GM12872 (cell line): ENCODE measurements around the gene ASCL2.

Experiments
- TF ChIP-seq, protein P1 (sequence below): IDR thresholded peaks from 3 replicates; pipeline ENCODE4 v1.5.1; 2011; ENCODE audit warnings: low read depth, mild to moderate bottlenecking, low read length, moderate library complexity; ENCODE audit not compliant: insufficient read depth

The ASCL2 gene

DNA sequence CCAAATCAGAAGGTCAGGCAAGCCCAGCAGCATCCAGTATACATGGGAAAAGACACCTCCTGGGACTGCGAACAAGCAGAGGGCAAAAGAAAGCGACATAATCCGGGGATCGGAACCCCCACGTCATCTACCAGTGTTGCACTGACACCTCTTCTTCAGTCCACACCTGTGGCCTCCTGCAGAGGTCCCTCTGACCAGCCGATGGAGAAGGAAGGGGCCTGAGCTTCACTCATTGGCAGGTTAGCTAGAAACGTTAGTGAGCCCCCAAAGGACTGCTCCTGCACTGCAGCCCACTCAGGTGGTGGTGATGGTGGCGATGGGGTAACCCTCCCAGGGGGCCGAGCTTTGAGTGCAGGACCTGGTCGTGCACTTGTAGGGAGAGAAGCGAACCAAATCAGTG, 22.1 kb downstream of the ASCL2 start:
- TF ChIP-seq, protein P1, sequence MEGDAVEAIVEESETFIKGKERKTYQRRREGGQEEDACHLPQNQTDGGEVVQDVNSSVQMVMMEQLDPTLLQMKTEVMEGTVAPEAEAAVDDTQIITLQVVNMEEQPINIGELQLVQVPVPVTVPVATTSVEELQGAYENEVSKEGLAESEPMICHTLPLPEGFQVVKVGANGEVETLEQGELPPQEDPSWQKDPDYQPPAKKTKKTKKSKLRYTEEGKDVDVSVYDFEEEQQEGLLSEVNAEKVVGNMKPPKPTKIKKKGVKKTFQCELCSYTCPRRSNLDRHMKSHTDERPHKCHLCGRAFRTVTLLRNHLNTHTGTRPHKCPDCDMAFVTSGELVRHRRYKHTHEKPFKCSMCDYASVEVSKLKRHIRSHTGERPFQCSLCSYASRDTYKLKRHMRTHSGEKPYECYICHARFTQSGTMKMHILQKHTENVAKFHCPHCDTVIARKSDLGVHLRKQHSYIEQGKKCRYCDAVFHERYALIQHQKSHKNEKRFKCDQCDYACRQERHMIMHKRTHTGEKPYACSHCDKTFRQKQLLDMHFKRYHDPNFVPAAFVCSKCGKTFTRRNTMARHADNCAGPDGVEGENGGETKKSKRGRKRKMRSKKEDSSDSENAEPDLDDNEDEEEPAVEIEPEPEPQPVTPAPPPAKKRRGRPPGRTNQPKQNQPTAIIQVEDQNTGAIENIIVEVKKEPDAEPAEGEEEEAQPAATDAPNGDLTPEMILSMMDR = no peak

DNA sequence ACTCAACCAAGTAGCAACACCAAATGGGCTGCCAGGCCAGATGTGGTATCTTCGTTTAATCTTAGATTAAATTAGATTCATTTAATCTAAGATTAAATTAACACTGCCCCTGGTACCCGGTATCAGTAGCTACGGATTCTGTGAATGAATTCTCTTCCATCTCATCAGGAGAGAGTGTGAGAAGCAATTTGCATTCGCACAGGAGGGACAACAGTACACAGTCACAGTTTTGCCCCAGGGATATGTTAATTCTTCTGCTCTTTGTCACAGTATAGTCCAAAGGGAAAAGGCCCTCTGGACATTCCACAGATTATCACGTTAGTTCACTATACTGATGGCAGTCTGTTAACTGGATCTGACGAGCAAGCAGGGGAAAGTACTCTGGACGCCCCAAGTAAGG, 22.9 kb downstream of the ASCL2 start:
- TF ChIP-seq, protein P1 = no peak

DNA sequence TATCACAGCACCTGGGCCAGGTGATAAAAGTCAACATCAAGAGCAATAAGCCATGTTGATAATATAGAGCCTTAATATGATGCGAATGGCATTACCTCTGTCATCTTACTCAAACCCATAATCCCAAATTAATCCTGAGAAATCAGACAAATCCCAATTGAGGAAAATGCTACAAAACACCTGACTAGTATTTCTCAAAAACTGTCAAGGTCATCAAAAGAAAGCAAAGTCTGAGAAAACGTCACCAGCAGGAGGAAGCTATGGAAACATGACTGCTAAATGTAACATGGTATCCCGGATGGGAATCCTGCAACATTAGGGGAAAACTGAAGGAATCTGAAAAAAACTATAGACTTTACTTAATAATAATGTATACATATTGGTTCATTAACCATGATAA, 29.6 kb downstream of the ASCL2 start:
- TF ChIP-seq, protein P1 = no peak

DNA sequence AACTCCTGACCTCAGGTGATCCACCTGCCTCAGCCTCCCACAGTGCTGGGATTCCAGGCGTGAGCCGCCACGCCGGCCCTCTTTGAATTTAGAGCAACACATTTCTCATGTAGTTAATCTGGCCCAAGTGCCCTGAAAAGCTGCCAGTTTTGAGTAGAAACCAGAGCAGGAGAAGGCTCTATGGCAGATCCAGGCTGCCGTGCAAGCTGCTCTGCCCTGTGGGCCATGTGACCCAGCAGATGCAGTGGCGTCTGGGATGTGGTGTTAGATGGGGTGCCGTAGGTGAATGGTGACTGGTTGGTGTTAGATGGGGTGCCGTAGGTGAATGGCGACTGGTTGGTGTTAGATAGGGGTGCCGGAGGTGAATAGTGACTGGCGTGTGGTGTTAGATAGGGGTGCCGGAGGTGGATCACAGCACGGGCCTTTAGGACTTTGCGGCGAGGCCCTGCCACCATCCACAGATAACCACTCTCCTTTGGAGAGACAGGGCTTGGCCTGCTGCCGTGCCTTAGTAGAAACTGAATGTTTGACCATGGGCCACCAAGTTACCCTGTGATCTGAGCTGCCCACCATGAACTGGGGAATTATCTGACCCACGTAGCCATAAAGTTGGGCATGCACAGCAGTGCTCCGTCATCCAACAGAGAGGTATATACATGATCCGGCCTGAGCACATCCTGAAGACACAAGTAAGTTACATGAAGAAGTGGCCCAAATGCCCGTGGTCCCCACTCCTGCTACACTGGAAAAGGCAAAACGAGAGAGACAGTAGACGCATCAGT, 32.7 kb downstream of the ASCL2 start:
- TF ChIP-seq, protein P1 = no peak

DNA sequence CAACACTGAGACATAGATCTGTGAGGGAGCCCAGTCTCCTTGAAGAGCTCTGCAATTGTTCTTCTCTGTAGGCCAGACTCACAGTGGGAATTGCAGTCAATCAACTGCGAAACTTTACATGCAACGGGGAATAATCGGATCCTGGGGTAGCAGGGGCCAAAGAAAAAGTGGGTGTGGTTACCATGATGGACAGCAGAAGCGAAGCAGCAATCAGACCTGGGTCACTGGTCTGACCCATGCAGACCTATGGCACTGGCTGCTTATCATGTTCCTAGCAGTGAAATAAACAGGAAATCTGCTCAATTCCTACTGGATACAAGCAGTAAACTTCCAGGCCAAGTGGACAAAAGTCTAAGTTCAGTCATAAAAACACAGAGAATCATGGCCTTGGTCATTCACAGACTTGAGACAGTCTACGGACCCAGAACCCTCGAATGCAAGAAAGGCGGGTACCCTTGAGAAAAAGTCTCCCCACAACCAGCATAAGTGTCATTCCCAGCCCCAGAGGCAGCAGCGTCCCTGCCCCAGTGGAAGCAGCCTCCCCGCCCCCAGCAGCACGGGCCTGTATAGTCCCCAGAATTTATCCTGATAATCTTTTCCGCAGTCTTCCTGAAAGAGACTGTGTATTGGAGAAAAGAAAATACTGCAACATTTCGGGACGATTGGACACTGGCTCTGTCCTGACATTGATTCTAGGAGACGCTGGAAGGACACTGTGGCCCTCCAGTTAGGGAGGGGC, 34.6 kb downstream of the ASCL2 start:
- TF ChIP-seq, protein P1 = no peak

DNA sequence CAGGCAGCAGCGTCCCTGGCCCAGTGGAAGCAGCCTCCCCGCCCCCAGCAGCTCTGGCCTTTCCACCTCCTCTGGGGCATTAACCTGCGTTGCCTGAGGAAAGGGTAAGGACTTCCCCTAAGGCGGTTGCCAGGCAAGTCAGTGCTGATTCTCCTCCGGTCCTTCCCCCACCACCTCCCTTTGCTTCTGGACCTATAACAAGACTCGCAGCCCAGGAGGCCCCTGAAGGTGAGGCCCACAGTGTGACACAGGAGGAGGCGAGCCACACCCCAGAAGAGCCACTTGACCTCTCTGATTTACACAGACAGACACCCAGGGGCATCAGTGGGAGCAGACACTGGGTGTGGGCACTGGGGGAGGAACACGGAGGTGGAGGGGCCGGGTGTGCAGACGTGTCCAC, 35.4 kb downstream of the ASCL2 start:
- TF ChIP-seq, protein P1 = no peak

DNA sequence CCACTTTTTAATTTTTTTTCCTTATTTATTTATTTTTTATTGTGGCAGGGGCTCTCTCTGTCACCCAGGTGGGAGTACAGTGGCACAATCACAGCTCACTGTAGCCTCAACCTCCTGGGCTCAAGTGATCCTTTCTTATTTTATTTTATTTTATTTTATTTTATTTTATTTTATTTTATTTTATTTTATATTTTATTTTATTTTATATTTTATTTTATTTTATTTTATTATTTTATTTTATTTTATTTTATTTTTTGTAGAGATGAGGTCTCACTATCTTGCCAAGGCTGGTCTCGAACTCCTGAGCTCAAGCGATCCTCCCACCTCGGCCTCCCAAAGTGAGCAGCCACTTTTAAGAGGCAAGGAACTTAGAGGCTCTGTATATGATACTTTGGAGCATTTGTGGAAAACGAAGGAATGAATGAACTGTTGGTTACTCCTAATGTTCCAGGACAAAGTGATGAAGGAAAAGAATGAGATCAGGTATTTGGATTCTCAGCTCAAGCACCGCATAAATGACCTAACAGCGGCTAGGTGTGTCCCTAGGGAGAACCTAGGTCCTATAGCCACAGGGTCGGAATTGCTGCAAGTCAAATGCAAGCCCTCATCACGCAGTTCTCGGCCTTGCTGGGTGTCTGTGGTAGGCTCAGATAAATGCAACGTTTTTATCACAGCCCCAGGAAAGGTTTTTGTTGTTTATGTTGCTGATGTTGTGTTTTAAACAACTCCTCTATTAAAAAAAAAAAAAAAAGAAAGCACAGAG, 36.5 kb downstream of the ASCL2 start:
- TF ChIP-seq, protein P1 = no peak
